ENCODE results near the gene RPA1. TPM values are rescaled to one million over a fixed set of nuclear protein-coding genes. Genes with fewer than 3 reads are reported as not detected.
"Not testable (repeated sequence)": the region's sequence is repeated elsewhere in the genome, so short reads cannot be mapped to it uniquely, and the experiment has no call there.

RPA1 gene
- total RNA-seq, 4 donors from 2014 or later: 24.0 to 37.2 (median 26.4) TPM

DNA sequence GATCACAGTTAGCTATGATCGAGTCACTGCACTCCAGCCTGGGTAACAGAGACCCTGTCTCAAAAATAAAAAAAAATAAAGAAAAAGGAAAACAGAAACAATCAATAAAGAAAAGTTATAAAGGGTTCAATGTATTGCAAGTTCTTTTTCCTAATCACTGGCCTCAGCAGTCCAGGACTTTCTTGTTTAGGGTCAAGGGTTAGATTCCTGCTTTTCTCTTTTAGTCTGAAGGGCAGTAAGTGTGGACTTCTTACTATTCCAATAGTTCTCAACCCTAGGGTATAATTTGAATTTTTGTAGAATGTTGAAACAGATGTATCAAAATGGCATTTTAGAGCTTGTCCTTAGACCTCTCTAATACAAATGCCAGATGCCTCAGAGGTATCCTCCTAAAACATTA, 27.4 kb upstream of the RPA1 start:
- Histone ChIP-seq H3K4me1 (no peaks in the 10 kb centered on the region), H3K9me3 (no peaks in the 10 kb centered on the region), H3K27me3 (no peaks in the 10 kb centered on the region), H3K36me3 (peaks cover 0 to 16% of the 10 kb centered on the region in 2 donors), H3K4me3 (replicated peaks in 1 of 3) (no peak overlapping the region), H3K27ac (no peak overlapping the region)
- no peak for TF ChIP-seq POLR2A (IDR thresholded peaks at IDR 0.05)
- TF ChIP-seq, protein P1, sequence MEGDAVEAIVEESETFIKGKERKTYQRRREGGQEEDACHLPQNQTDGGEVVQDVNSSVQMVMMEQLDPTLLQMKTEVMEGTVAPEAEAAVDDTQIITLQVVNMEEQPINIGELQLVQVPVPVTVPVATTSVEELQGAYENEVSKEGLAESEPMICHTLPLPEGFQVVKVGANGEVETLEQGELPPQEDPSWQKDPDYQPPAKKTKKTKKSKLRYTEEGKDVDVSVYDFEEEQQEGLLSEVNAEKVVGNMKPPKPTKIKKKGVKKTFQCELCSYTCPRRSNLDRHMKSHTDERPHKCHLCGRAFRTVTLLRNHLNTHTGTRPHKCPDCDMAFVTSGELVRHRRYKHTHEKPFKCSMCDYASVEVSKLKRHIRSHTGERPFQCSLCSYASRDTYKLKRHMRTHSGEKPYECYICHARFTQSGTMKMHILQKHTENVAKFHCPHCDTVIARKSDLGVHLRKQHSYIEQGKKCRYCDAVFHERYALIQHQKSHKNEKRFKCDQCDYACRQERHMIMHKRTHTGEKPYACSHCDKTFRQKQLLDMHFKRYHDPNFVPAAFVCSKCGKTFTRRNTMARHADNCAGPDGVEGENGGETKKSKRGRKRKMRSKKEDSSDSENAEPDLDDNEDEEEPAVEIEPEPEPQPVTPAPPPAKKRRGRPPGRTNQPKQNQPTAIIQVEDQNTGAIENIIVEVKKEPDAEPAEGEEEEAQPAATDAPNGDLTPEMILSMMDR (IDR thresholded peaks at IDR 0.05): no peak
- WGBS, 2 donors: 96 to 97% methylated on average over 1 of the region's 1 CpG
- intact Hi-C loops (cut with DNase I): no loop called here
- no peak for DNase-seq

DNA sequence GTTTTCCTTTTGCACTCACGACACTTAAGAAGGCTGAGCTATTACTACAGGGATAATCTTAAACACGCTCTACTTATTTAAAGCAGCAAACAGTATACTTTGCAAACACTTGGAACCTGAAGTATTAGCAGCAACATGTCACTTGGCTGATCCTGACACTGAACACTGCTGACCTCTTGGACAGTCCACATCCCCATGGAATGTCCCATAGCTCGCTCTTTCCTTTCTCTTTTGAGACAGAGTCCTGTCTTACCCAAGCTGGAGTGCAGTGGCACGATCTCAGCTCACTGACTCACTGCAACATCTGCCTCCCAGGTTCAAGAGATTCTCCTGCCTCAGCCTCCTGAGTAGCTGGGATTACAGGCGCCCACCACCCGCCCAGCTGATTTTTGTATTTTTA, 26.5 kb upstream of the RPA1 start:
- no peak for DNase-seq
- Histone ChIP-seq H3K27ac (no peak overlapping the region), H3K4me3 (replicated peaks in 1 of 3) (no peak overlapping the region), H3K36me3 (peaks cover 0 to 16% of the 10 kb centered on the region in 2 donors), H3K27me3 (no peaks in the 10 kb centered on the region), H3K9me3 (no peaks in the 10 kb centered on the region), H3K4me1 (no peaks in the 10 kb centered on the region)
- TF ChIP-seq, protein P1 (IDR thresholded peaks at IDR 0.05): no peak
- no peak for TF ChIP-seq POLR2A (IDR thresholded peaks at IDR 0.05)
- intact Hi-C loops (cut with DNase I): no loop called here
- 85 to 96% methylated on average over 6 of the region's 6 CpGs for WGBS, 2 donors

DNA sequence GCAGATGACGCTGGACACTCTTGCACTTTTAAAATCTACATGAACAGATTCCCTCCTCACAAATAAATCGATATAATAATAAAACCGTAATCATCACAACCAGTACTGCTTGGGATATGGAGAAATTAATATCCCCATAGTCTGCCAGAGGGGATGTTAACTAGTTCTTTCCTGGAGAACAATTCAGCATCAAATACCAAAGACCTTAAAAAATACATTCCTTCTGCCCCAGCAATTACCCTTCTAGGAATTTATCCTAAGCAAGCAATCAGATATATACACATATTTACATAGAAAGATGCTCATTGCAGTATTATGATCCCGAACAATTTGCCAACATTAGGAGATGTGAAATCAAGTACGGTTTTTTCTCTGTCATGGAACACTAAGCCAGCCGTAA, 21.9 kb upstream of the RPA1 start:
- intact Hi-C loops (cut with DNase I): no loop called here
- TF ChIP-seq POLR2A (IDR thresholded peaks at IDR 0.05): no peak
- TF ChIP-seq, protein P1 (IDR thresholded peaks at IDR 0.05): no peak
- no peaks in the 10 kb centered on the region for H3K27me3 ChIP-seq
- no peak overlapping the region for H3K4me3 ChIP-seq (replicated peaks in 1 of 3)
- H3K9me3 ChIP-seq: no peaks in the 10 kb centered on the region
- peaks cover 8 to 17% of the 10 kb centered on the region in 2 donors for H3K36me3 ChIP-seq
- no peaks in the 10 kb centered on the region for H3K4me1 ChIP-seq
- no peak for DNase-seq
- 90 to 91% methylated on average over 6 of the region's 6 CpGs for WGBS, 2 donors
- no peak overlapping the region for H3K27ac ChIP-seq

DNA sequence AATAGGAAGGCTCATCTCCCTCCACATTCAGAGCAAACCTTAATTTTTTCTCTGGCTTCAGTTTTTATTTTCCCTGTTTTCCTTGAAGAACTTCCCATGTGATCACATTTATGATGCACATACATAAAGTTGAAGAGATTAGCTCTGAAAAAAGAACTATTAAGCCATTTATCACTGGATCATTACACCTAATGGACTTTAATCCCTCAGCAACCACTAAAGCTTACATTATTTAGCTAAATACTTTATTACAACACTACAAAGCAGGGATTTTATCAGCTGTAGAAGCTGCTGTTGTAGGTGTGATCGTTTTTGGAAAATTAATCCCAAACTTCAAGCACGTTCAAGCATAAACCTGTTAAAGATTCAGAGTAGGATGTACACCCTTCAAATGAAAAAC, 21.2 kb upstream of the RPA1 start:
- no peaks in the 10 kb centered on the region for H3K27me3 ChIP-seq
- H3K27ac ChIP-seq: no peak overlapping the region
- no peak for DNase-seq
- H3K9me3 ChIP-seq: no peaks in the 10 kb centered on the region
- TF ChIP-seq, protein P1 (IDR thresholded peaks at IDR 0.05): no peak
- 80 to 92% methylated on average over 2 of the region's 2 CpGs for WGBS, 2 donors
- no peak overlapping the region for H3K4me3 ChIP-seq (replicated peaks in 1 of 3)
- no peaks in the 10 kb centered on the region for H3K4me1 ChIP-seq
- H3K36me3 ChIP-seq: peaks cover 8 to 17% of the 10 kb centered on the region in 2 donors
- intact Hi-C loops (cut with DNase I): no loop called here

DNA sequence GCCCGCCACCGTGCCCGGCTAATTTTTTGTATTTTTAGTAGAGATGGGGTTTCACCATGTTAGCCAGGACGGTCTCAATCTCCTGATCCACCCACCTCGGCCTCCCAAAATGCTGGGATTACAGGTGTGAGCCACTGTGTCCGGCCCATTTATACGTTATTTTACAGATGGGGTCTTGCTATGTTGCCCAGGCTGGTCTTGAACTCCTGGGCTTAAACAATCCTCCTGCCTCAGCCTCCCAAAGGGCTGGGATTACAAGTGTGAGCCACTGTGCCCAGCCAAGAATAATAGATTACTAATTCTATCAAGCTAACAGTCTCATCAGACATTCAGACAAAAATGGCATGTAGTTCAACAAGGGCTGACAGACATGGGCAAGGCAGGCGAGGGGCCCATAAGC, 20.0 kb upstream of the RPA1 start:
- intact Hi-C loops (cut with DNase I): not testable (repeated sequence)
- H3K36me3 ChIP-seq: peaks cover 8 to 12% of the 10 kb centered on the region in 2 donors

More for the DNA sequence above, 20.0 kb upstream of the RPA1 start:
- WGBS, 2 donors: 97 to 100% methylated on average over 8 of the region's 8 CpGs
- not testable (repeated sequence) for DNase-seq; H3K4me1 ChIP-seq; H3K27ac ChIP-seq; H3K4me3 ChIP-seq (replicated peaks in 1 of 3); H3K27me3 ChIP-seq; H3K9me3 ChIP-seq
